GM12892 (cell line): Measurements from ENCODE around the gene BEND6.

Source experiments
- POLR2A ChIP-seq: IDR thresholded peaks from 2 replicates; pipeline ENCODE4 v1.6.1; 2011; ENCODE audit warnings: low read depth, low read length, control low read depth
- POLR2AphosphoS5 ChIP-seq: IDR thresholded peaks from 2 replicates; pipeline ENCODE4 v1.6.1; 2011; ENCODE audit warnings: low read depth, low read length, control low read depth

DNA sequence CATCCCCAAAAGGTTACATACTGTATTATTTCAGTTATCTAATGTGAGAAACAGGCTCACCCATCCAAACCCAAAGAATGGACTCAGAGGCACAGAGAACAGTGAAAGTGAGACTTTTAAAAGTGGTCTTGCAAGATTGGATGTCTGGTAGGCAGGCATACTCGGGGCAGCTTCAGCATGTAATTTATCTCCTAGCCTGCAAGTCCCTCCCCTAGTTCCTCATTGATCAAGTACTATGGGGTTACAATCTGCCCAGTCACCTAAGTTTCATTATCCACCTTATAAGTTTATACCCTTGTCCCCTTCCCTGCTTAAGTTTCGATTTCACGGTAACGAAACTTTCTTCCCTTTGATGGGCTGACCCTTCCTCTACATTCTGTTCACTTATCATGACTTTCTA lies 114.3 kb downstream of the BEND6 start:
- TF ChIP-seq POLR2AphosphoS5 = no peak
- no peak for TF ChIP-seq POLR2A
